Measurements from ENCODE around the gene NSG1.

- no peak for TF ChIP-seq CTCF (IDR thresholded peaks at IDR 0.05)
- no peak for TF ChIP-seq EZH2 (IDR thresholded peaks at IDR 0.05)
Observed at GRCh38 chr4:4355302-4355701, 31.6 kb upstream of the NSG1 start.
